ENCODE results near the gene RUNDC1.

DNA sequence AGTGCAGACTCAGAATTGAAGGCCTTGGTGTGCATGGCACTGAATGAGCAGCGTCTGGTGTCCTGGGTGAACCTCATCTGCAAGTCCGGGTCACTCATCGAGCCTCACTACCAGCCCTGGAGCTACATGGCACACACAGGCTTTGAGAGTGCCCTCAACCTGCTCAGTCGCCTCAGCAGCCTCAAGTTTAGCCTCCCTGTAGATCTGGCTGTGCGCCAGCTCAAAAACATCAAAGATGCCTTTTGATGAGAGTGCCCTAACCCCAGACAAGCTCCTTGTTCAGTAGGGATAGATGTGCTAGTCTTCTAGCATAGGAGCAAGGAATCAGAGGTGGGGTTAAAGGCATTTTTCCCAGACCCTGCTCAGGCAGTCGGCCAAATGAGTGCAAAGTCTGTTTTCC, 11.1 kb downstream of the RUNDC1 start:
- TF ChIP-seq EZH2 (optimal IDR thresholded peaks at IDR 0.05; ENCODE audit: low read depth, low read length) (no peak), CTCF (IDR thresholded peaks at IDR 0.05; ENCODE audit: low read length) (no peak), EZH2phosphoT487 (IDR thresholded peaks at IDR 0.05; ENCODE audit: low read length) (no peak)
